ENCODE measurements around the gene TBCD.

The TBCD gene

DNA sequence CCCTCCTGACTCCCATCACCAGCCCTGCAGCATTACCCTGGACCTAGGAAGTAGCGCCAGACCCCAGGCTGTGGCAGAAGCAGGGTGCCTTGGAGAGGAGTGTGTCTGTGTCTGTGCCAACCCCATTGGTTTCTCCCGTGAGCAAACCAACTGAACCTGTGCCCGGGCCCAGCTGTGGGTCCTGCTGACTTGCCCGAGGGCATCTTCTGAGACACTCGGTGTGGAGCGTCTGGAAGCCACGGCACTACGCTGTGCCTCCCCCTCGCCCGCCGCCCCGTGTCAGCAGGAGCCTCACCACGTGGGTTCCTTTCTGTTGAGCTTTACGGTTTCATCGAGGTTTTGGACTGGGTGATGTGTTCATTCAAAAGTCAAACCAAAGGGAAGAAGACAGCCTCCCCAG lies 60.2 kb downstream of the TBCD start:
- Mint-ChIP-seq H3K27me3 (no peaks in the 10 kb centered on the region), H3K4me1 (peaks cover 2% of the 10 kb centered on the region), H3K36me3 (peaks cover 34% of the 10 kb centered on the region), H3K27ac (no peak overlapping the region), H3K4me3 (no peak overlapping the region), H3K9me3 (no peaks in the 10 kb centered on the region)
- no peak for DNase-seq (ENCODE audit: low spot score in 2 of 2)
- ATAC-seq (ENCODE audit: low read depth), result no peak

DNA sequence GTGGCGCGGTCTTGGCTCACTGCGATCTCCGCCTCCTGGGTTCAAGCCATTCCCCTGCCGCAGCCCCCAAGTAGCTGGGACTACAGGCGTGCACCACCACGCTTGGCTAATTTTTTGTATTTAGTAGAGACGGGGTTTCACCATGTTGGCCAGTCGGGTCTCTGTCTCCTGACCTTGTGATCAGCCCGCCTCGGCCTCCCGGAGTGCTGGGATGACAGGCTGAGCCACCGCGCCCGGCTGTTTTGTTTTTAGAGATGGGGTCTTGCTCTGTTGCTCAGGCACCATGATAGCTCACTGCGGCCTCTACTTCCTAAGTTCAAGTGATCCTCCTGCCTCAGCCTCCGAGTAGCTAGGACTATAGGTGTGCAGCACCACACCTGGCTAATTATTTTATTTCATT lies 60.7 kb downstream of the TBCD start:
- Mint-ChIP-seq H3K27me3 (no peaks in the 10 kb centered on the region), H3K36me3 (peaks cover 32% of the 10 kb centered on the region), H3K4me3 (no peak overlapping the region), H3K27ac (no peak overlapping the region), H3K4me1 (peaks cover 2% of the 10 kb centered on the region), H3K9me3 (no peaks in the 10 kb centered on the region)
- no peak for DNase-seq (ENCODE audit: low spot score in 2 of 2)
- ATAC-seq (ENCODE audit: low read depth), result no peak

DNA sequence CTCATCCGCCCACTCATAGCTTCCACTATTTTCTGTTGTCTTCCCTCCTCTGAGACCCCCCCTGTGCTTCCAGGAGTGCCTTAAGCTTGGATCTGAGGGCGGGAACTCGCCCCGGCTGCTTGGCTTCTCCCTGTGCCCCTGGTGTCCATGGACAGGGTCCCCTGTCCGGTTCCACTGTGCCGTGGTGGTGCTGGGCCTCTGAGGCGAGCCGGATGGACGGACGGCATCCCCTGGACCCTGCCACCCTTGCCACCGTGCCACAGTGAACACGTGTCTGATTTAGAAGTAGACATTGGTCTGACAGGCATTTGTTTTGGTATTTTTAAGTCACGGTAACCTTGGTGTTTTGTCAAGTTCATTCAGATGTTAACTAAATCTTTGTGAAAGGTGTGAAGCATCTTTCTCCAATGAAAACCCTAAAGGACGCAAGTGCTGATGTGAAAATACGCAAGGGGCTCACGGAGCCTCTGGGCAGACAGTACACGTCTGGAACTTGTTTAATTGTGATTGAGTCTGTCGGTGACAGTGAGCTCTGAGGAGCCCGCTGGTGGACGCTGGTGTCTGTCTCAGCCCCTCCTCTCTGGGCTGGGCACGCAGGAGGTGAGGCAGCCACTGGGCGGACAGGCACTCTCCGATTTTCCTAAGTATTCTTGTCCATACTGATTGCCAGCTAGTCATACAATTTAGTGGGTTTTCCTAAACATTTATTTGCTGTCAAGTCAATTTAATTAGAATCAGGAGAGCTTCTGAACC lies 61.6 kb downstream of the TBCD start:
- H3K9me3 Mint-ChIP-seq, result no peaks in the 10 kb centered on the region
- ATAC-seq (ENCODE audit: low read depth) (no peak), DNase-seq (ENCODE audit: low spot score in 2 of 2) (no peak)
- no peak overlapping the region for H3K27ac Mint-ChIP-seq
- H3K27me3 Mint-ChIP-seq, result no peaks in the 10 kb centered on the region
- H3K4me1 Mint-ChIP-seq, result peaks cover 6% of the 10 kb centered on the region
- no peak overlapping the region for H3K4me3 Mint-ChIP-seq
- H3K36me3 Mint-ChIP-seq, result peaks cover 30% of the 10 kb centered on the region

DNA sequence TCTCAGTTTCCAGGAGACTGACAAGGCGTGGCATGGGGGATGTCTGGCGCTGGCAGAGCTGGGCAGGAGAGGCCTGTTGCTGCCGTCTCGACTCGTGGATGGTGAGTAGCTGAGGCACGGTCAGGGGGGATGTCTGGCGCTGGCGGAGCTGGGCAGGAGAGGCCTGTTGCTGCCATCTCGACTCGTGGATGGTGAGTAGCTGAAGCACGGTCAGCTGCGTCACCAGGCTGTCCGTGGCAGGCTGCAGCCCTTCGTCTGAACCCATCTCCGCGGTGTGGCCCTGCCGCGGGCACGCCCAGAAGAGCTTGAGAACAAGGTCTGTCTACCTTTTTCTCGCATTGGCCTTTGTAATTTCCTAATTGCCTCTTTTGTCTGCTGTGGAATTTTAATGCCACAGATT lies 63.0 kb downstream of the TBCD start:
- no peaks in the 10 kb centered on the region for H3K27me3 Mint-ChIP-seq
- DNase-seq (ENCODE audit: low spot score in 2 of 2), result no peak
- H3K36me3 Mint-ChIP-seq, result peaks cover 30% of the 10 kb centered on the region
- H3K27ac Mint-ChIP-seq, result no peak overlapping the region
- no peaks in the 10 kb centered on the region for H3K9me3 Mint-ChIP-seq
- no peak overlapping the region for H3K4me3 Mint-ChIP-seq
- no peak for ATAC-seq (ENCODE audit: low read depth)
- peaks cover 9% of the 10 kb centered on the region for H3K4me1 Mint-ChIP-seq

DNA sequence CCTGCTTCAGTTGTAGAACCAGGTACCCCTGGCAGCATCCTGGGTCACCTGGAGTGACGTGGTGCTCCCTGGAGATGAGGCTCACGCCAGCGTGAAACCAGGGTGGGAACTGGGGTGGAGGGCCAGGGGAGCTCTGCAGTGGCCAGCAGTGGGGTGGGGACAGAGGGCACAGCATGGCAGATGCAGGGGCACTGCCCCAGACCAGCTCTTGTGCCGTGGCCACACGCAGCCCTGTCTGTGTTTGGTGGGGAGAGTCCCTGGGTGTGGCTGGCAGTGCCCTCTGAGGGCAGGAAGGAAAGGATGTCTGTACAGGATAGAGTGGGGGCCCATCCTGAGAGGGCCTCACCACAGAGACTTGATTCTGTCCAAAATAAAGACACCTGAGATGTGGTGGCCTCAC lies 63.5 kb downstream of the TBCD start:
- Mint-ChIP-seq H3K27me3 (no peaks in the 10 kb centered on the region), H3K4me1 (peaks cover 9% of the 10 kb centered on the region), H3K9me3 (peaks cover 2% of the 10 kb centered on the region), H3K27ac (no peak overlapping the region), H3K36me3 (peaks cover 29% of the 10 kb centered on the region), H3K4me3 (no peak overlapping the region)
- DNase-seq (ENCODE audit: low spot score in 2 of 2) (no peak), ATAC-seq (ENCODE audit: low read depth) (no peak)

DNA sequence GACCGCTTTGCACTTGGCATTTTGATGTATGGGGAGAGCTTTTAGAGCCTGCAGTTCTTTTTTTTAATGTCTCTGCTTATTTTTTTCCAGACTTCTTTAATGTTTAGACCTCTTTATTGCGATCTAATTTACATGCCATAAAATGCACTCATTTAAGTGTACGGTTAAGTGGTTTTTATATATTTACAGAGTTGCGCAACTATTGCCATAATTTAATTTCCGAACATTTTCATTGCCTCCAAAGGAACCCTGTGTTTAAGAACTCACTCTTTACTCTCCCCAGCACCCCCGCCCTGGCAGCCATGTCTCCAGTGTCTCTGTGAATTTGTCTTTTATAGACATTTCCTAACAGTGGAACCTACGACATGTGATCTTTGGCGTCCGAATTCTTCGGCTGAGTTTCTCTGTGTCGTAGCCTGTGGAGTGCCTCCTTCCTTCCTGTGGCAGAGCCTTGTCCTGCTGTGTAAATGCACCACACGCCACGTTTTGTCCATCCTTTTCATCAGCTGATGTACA lies 64.0 kb downstream of the TBCD start:
- no peak overlapping the region for H3K27ac Mint-ChIP-seq
- no peak overlapping the region for H3K4me3 Mint-ChIP-seq
- peaks cover 32% of the 10 kb centered on the region for H3K36me3 Mint-ChIP-seq

DNA sequence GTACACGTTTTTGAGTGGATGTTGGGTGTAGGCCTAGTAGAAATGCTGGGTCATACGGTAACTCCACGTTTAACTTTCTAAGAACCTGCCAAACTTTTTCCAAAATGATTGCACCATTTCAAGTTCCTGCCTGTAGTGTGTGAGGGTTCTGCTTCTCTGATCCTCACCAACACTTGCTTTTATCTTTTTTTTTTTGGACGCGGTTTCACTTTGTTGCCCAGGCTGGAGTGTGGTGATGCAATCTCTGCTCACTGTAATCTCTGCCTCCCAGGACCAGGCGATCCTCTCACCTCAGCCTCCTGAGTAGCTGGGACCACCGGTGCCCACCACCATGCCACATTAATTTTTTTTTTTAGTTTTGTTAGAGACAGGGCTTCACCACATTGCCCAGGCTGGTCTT lies 64.5 kb downstream of the TBCD start:
- H3K9me3 Mint-ChIP-seq, result peaks cover 5% of the 10 kb centered on the region
- no peak overlapping the region for H3K27ac Mint-ChIP-seq
- DNase-seq (ENCODE audit: low spot score in 2 of 2) (no peak), ATAC-seq (ENCODE audit: low read depth) (no peak)
- peaks cover 9% of the 10 kb centered on the region for H3K4me1 Mint-ChIP-seq
- no peak overlapping the region for H3K4me3 Mint-ChIP-seq
- no peaks in the 10 kb centered on the region for H3K27me3 Mint-ChIP-seq
- peaks cover 31% of the 10 kb centered on the region for H3K36me3 Mint-ChIP-seq

More for the DNA sequence above, 64.0 kb downstream of the TBCD start:
- Mint-ChIP-seq H3K4me1 (peaks cover 9% of the 10 kb centered on the region), H3K27me3 (no peaks in the 10 kb centered on the region), H3K9me3 (peaks cover 5% of the 10 kb centered on the region)
- DNase-seq (ENCODE audit: low spot score in 2 of 2) (no peak), ATAC-seq (ENCODE audit: low read depth) (no peak)

DNA sequence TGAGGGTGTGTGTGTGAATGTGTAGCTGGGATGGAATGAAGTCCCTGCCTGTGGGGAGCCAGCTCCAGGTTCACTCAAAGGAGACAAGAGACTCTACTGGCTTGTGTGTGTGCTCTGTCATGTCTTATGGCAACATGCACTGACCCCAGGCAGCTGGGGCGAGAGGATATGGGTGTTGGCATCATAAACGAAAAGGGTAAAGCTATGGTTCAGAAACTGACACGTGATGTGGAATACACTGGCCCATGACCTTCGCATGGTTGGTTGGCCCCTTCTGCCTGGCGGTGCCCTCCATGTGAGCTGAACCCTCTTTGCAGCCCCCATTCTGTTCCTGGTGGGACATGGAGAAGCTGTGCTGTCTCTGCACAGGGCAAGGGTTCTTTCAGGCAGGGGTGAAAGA lies 66.1 kb downstream of the TBCD start:
- peak overlapping the region; percentile 13 for H3K27ac Mint-ChIP-seq
- H3K4me3 Mint-ChIP-seq, result no peak overlapping the region
- peaks cover 38% of the 10 kb centered on the region for H3K36me3 Mint-ChIP-seq
- no peak for DNase-seq (ENCODE audit: low spot score in 2 of 2)
- no peaks in the 10 kb centered on the region for H3K27me3 Mint-ChIP-seq
- H3K9me3 Mint-ChIP-seq, result peaks cover 5% of the 10 kb centered on the region
- peaks cover 9% of the 10 kb centered on the region for H3K4me1 Mint-ChIP-seq
- ATAC-seq (ENCODE audit: low read depth), result no peak

DNA sequence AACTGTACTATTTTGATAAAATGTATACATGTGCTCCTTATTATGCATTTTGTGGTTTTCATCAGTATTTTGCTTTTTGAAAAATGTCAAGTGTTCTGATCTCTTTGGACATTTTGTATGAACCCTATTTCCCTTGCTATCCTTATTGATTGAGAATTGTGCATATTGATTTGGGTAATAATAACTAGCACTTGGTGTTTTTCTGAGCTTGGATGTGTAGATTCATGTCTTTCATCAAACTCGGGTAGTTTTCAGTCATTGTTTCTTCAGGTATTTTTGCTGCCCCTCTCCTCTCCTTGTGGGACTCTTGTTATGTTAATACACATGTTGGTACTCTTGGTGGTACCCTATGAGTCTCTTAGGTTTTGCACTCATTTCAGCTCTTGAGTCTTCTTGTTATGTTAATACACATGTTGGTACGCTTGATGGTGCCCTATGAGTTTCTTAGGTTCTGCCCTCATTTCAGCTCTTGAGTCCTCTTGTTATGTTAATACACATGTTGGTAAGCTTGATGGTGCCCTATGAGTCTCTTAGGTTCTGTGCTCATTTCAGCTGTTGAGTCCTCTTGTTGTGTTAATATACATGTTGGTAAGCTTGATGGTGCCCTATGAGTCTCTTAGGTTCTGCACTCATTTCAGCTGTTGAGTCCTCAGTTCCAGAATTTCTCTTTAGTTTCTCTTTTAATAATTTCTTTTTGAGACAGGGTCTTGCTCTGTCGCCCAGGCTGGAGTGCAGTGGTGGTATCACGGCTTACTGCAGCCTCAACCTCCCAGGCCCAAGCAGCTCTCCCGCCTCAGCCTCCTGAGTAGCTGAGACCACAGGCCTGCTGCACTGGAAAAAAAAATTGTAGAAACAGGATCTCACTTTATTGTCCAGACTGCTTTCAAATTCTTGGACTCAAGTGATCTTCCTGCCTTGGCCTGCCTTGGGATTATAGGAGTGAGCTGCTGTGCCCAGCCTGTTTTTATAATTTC lies 68.7 kb downstream of the TBCD start:
- Mint-ChIP-seq H3K4me1 (peaks cover 9% of the 10 kb centered on the region), H3K4me3 (no peak overlapping the region), H3K9me3 (peaks cover 5% of the 10 kb centered on the region), H3K27me3 (no peaks in the 10 kb centered on the region), H3K36me3 (peaks cover 24% of the 10 kb centered on the region), H3K27ac (no peak overlapping the region)
- no peak for DNase-seq (ENCODE audit: low spot score in 2 of 2)
- no peak for ATAC-seq (ENCODE audit: low read depth)

DNA sequence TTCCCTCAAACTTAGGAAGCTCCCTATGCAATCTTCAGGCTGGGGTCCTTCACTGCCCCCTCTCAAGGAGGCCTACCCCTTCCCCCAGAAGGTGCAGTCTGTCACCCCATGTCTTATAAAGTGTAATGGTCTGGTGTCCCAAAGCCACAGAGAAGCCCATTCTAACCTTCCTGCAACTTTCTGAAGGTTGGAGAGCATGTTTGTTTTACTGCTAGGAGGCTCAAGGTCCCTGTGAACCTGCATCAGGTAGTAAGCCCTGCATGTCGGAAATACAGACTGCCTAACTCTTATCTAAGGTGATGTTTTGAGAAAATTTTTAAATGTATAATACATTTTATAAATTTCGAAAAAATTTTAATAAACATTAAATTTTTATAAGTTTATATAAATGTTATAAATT lies 69.7 kb downstream of the TBCD start:
- no peak for ATAC-seq (ENCODE audit: low read depth)
- peaks cover 5% of the 10 kb centered on the region for H3K9me3 Mint-ChIP-seq
- no peaks in the 10 kb centered on the region for H3K27me3 Mint-ChIP-seq
- H3K36me3 Mint-ChIP-seq, result peaks cover 22% of the 10 kb centered on the region
- DNase-seq (ENCODE audit: low spot score in 2 of 2), result no peak
- H3K27ac Mint-ChIP-seq, result no peak overlapping the region
- H3K4me1 Mint-ChIP-seq, result peaks cover 8% of the 10 kb centered on the region
- H3K4me3 Mint-ChIP-seq, result no peak overlapping the region

DNA sequence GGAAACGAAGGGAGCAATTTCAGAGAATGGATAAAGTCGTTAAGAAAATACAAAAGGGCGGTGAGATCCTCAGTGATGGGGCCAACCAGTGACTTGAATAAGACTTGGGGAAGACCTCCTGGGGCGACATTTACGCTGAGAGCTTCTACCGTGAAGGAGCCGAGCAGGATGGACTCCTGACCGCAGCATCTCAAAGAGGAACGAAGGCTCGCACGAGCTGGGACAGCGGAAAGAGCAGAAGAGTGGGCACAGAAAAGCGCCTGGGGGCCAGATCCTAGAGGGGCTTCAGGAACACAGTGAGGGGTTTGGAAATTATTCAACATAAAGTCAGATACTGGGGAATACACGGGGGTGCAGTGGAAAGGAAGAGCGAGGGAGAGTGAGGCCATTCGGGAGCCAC lies 70.4 kb downstream of the TBCD start:
- peaks cover 5% of the 10 kb centered on the region for H3K9me3 Mint-ChIP-seq
- no peak for DNase-seq (ENCODE audit: low spot score in 2 of 2)
- no peaks in the 10 kb centered on the region for H3K27me3 Mint-ChIP-seq
- H3K27ac Mint-ChIP-seq, result no peak overlapping the region
- H3K4me1 Mint-ChIP-seq, result peaks cover 8% of the 10 kb centered on the region
- no peak overlapping the region for H3K4me3 Mint-ChIP-seq
- H3K36me3 Mint-ChIP-seq, result peaks cover 20% of the 10 kb centered on the region
- ATAC-seq (ENCODE audit: low read depth), result no peak

DNA sequence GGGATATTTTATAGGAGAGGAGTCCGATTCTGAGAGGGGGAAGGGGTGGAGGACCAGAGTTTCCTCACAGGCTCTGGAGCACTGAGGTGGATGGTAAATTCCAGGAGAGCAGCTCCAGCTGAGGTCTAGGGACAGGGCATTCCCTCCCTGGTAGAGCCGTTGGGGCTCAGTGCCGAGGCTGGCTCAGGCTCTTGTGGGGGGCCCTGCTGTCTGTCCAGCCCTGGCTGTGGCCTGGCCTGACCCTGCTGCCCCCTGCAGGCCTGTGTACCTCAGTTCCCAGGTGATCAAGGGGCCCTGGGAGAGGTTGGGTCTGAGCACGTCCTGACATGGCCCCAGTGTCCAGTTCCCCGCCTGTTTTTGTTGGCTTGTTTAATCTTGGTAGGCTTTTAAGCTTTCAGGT lies 71.1 kb downstream of the TBCD start:
- Mint-ChIP-seq H3K27me3 (no peaks in the 10 kb centered on the region), H3K4me1 (peaks cover 4% of the 10 kb centered on the region), H3K4me3 (no peak overlapping the region), H3K36me3 (peaks cover 22% of the 10 kb centered on the region), H3K9me3 (peaks cover 5% of the 10 kb centered on the region), H3K27ac (no peak overlapping the region)
- DNase-seq (ENCODE audit: low spot score in 2 of 2) (no peak), ATAC-seq (ENCODE audit: low read depth) (no peak)

DNA sequence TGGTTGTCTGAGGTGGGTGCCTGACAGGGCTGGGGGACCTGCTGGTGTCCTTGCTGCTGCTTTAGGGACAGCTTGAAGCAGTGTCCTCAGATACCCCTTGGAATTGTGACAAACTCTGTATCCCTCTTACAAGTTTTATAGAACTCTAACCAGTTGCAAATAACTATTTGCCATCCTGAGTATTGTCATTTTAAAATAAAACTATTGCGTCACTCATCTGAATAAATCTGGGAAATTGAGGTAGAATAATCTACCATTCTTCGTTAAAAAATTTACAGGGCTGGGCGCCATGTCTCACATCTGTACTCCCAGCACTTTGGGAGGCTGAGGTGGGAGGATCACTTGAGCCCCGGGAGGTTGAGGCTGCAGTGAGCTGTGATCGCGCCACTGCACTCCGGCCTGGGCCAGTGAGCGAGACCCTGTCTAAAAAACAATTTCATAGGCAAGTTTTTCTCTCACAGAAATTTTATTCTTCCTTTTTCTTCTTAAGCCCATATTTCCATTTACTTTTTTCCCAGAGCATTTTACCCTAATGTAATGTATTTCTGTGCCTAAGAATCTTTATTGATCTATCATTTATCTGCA lies 73.8 kb downstream of the TBCD start:
- Mint-ChIP-seq H3K36me3 (peaks cover 30% of the 10 kb centered on the region), H3K27ac (no peak overlapping the region), H3K27me3 (no peaks in the 10 kb centered on the region), H3K9me3 (no peaks in the 10 kb centered on the region), H3K4me1 (no peaks in the 10 kb centered on the region), H3K4me3 (no peak overlapping the region)
- DNase-seq (ENCODE audit: low spot score in 2 of 2) (no peak), ATAC-seq (ENCODE audit: low read depth) (no peak)

DNA sequence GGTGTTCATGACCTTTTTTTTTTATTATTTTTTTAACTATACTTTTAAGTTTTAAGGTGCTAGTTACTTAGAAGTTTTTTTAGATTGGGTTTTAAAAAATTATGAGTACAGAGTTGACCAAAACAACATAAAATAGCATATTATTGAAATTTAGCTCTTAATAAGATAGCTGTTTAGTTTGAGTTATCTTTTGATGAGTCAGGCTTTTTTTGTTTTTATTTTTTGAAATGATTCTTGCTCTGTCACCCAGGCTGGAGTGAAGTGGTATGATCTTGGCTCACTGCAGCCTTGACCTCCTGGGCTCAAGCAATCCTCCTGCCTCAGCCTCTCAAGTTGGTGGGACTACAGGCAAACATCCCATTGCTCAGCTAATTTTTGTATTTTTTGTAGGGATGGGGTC lies 74.3 kb downstream of the TBCD start:
- H3K9me3 Mint-ChIP-seq, result no peaks in the 10 kb centered on the region
- H3K4me1 Mint-ChIP-seq, result no peaks in the 10 kb centered on the region
- no peak overlapping the region for H3K27ac Mint-ChIP-seq
- DNase-seq (ENCODE audit: low spot score in 2 of 2), result no peak
- no peak for ATAC-seq (ENCODE audit: low read depth)
- no peak overlapping the region for H3K4me3 Mint-ChIP-seq
- no peaks in the 10 kb centered on the region for H3K27me3 Mint-ChIP-seq
- peaks cover 27% of the 10 kb centered on the region for H3K36me3 Mint-ChIP-seq

Measured in memory B cell (primary cell).